BE2C (cell line): ENCODE measurements around the gene ULBP2.
"Not testable (repeated sequence)": the region's sequence is repeated elsewhere in the genome, so short reads cannot be mapped to it uniquely, and the experiment has no call there.

Experiments used
- DNase-seq: peaks from one replicate; pipeline ENCODE4 v3.0.0-alpha.2; 2020
- H3K27me3 ChIP-seq: fragments of 250-450 bp; sonication (Bioruptor Pico); 2 replicates; pipeline ENCODE4 v1.5.1; 2020; ENCODE audit warnings: mild to moderate bottlenecking
- H3K36me3 ChIP-seq: fragments of 250-450 bp; sonication (Bioruptor Pico); 2 replicates; pipeline ENCODE4 v1.5.1; 2020; ENCODE audit warnings: mild to moderate bottlenecking
- H3K4me1 ChIP-seq: fragments of 250-450 bp; sonication (Bioruptor Pico); 2 replicates; pipeline ENCODE4 v1.5.1; 2020
- H3K4me3 ChIP-seq: 2 replicates; pipeline ENCODE4 v1.5.1; 2011; ENCODE audit warnings: low read depth, low read length
- H3K9me3 ChIP-seq: fragments of 250-450 bp; sonication (Bioruptor Pico); 2 replicates; pipeline ENCODE4 v1.5.1; 2020
- TF ChIP-seq, protein P1 (sequence below): IDR thresholded peaks from 2 replicates; pipeline ENCODE4 v1.5.1; 2012; ENCODE audit warnings: mild to moderate bottlenecking, low read depth, low read length

The ULBP2 gene

DNA sequence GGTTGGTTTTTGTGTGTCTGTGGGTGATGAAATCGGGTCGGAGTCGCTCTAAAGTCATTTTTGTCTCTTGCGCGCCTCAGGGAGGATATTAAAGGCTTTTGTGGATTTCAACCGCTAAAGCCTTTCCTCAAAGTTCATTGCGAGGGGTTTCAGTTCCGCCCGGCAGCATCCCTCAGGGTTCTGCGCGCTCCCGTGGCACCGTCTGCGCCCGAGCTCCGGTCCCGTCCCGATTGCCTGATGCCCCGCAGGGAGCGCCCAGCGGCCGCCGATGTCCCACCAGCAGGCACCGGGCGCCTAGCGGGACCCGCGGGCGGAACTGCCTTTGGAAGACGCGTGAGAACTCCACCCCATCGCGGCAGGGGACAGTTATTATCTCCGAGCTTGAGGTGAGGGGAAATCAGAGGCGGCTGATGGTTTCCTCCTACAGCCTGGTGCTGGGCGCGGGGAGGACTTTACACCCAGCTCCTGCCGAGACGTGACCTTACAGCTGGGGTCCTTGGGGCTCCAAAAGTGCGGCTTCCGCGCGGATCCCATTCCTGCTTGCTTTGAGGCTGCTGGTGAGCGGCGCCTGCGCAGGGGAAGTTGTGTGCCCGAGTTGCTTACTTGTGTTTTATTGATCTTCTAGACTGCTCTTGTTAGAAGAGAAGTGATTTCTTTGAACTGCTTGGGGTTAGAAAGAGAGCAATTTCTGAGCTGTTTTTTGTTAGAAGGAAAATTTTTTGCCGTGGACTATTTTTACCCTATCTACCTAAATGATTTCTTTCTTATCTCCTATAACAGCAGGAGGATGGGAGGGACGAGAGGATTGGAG is 49.1 kb downstream of the ULBP2 start:
- H3K9me3 ChIP-seq = no peaks in the 10 kb centered on the region
- no peak for DNase-seq
- no peaks in the 10 kb centered on the region for H3K36me3 ChIP-seq
- TF ChIP-seq, protein P1, sequence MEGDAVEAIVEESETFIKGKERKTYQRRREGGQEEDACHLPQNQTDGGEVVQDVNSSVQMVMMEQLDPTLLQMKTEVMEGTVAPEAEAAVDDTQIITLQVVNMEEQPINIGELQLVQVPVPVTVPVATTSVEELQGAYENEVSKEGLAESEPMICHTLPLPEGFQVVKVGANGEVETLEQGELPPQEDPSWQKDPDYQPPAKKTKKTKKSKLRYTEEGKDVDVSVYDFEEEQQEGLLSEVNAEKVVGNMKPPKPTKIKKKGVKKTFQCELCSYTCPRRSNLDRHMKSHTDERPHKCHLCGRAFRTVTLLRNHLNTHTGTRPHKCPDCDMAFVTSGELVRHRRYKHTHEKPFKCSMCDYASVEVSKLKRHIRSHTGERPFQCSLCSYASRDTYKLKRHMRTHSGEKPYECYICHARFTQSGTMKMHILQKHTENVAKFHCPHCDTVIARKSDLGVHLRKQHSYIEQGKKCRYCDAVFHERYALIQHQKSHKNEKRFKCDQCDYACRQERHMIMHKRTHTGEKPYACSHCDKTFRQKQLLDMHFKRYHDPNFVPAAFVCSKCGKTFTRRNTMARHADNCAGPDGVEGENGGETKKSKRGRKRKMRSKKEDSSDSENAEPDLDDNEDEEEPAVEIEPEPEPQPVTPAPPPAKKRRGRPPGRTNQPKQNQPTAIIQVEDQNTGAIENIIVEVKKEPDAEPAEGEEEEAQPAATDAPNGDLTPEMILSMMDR = no peak
- no peak overlapping the region for H3K4me3 ChIP-seq
- H3K4me1 ChIP-seq = no peaks in the 10 kb centered on the region
- peaks cover 91% of the 10 kb centered on the region for H3K27me3 ChIP-seq

DNA sequence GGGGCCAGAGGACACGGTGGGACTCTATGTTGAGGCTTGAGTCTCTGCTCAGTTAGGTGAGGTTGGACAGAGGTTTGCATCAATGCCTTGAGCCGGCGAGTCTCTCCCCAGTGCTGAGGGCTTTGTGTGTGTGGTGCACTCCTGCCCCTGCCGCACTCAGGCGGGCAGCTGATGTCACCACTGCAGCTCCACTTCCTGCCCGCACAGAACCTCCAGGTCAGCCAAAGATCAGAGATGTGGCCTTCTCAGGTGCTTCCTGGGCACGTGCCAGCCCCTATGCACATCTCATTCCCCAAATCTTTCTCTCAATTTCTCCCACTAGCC is 49.6 kb downstream of the ULBP2 start:
- H3K4me3 ChIP-seq, H3K4me1 ChIP-seq, H3K36me3 ChIP-seq, H3K9me3 ChIP-seq, DNase-seq: not testable (repeated sequence)
- peaks cover 90% of the 10 kb centered on the region for H3K27me3 ChIP-seq

DNA sequence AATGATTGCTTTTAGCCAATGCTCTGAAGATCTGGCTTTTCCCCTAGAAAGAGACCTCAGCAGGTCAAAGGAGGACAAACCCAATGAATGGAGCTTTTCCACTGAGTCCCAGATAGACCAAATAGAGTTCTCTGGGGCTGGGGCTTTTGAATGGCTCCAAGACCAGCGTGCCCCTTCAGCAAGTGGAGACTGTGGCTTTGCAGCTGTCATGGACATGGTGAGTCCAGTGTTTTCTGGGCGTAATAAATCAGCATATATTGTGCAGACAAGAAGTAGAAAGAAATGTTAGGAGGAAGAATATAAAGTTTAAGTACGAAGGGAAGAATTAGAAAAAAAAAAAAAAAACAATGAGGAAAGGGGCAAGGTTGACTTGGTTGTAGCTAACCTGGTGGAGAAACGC is 50.0 kb downstream of the ULBP2 start:
- Histone ChIP-seq H3K27me3 (peaks cover 87% of the 10 kb centered on the region), H3K4me3 (no peak overlapping the region), H3K9me3 (no peaks in the 10 kb centered on the region), H3K36me3 (no peaks in the 10 kb centered on the region), H3K4me1 (no peaks in the 10 kb centered on the region)
- TF ChIP-seq, protein P1 = no peak
- DNase-seq = no peak

DNA sequence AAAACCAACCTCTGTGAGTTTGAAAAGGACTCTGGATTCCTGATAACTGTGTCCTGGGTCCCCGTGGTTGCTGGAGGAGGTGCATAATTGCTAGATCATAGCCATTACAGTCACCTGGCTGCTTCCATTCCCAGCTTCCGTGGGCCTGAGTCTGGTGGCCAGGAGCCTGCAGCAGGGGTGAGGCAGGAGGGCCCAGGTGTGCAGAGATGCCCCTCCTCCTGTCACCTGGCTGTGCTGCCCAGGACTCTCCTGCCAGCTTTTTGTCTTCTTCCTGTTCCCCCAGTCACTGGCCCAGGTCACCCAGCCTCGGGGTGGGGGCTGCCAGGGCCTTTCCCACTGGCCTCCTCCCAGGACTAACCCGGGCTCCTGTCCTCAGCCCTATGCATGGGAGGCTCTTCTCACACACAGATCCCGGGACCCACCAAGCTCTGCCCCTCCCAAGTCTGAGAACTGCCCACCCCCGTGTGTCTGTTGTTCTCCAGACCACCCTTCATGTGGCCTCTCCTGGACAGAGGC is 53.5 kb downstream of the ULBP2 start:
- Histone ChIP-seq H3K36me3 (no peaks in the 10 kb centered on the region), H3K4me3 (no peak overlapping the region), H3K27me3 (peaks cover 59% of the 10 kb centered on the region), H3K4me1 (no peaks in the 10 kb centered on the region), H3K9me3 (no peaks in the 10 kb centered on the region)
- no peak for DNase-seq
- TF ChIP-seq, protein P1 = no peak

DNA sequence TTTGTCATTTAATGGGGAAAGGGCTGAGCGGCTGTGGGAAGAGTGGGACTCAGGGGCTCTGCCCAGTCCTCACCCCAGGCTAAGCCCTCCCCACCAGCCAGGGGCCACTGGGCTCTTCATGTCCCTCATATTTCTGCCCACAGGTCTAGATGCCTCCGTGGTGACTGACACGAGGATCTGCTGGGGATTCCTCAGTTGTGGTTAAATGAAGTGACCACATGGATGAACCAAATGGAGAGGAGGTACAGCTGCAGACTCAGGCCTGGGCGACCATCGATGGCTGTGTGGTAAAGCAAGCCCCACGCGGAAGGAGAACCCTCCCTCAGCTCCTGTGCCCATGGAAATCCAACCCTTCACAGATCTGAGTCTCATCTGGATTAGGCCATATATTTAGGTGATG is 54.2 kb downstream of the ULBP2 start:
- TF ChIP-seq, protein P1 = no peak
- Histone ChIP-seq H3K27me3 (peaks cover 52% of the 10 kb centered on the region), H3K4me3 (no peak overlapping the region), H3K9me3 (no peaks in the 10 kb centered on the region), H3K36me3 (no peaks in the 10 kb centered on the region), H3K4me1 (no peaks in the 10 kb centered on the region)
- no peak for DNase-seq
